ENCODE data around the gene RAP2A.

DNA sequence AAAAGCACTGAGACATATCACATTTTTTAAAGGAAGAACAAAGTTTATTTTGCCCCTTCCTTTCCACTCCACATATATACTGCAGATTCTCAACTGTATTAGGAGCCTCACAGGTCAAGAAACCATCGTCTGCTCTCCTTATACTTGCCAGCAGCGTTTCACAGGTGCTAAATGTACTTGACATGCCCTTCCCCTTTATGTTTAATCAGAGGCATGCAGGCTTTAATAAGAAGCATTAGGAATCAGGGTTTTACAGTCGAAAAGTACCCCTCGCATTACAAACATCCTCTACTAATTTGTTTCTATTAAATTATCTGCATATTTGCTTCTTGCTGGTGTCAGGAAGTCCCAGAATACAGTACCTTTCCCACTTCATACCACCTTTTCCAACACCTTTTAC is 3.7 kb upstream of the RAP2A start:
- no peak for TF ChIP-seq POLR2AphosphoS5 (IDR thresholded peaks at IDR 0.05)
- TF ChIP-seq, protein P1, sequence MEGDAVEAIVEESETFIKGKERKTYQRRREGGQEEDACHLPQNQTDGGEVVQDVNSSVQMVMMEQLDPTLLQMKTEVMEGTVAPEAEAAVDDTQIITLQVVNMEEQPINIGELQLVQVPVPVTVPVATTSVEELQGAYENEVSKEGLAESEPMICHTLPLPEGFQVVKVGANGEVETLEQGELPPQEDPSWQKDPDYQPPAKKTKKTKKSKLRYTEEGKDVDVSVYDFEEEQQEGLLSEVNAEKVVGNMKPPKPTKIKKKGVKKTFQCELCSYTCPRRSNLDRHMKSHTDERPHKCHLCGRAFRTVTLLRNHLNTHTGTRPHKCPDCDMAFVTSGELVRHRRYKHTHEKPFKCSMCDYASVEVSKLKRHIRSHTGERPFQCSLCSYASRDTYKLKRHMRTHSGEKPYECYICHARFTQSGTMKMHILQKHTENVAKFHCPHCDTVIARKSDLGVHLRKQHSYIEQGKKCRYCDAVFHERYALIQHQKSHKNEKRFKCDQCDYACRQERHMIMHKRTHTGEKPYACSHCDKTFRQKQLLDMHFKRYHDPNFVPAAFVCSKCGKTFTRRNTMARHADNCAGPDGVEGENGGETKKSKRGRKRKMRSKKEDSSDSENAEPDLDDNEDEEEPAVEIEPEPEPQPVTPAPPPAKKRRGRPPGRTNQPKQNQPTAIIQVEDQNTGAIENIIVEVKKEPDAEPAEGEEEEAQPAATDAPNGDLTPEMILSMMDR (IDR thresholded peaks at IDR 0.05): no peak
- no peak for TF ChIP-seq EP300 (IDR thresholded peaks at IDR 0.05; ENCODE audit: low read depth)
- no peak for TF ChIP-seq POLR2A (IDR thresholded peaks at IDR 0.05)
